ENCODE results near the gene VAV3.

VAV3 gene

GRCh38 chr1:107875689-107876088 lies 89.3 kb downstream of the VAV3 start:
- no peak for TF ChIP-seq CTCF (IDR thresholded peaks at IDR 0.05; ENCODE audit: insufficient read depth, low read length, missing control alignments)
- no peak for DNase-seq (ENCODE audit: low read depth, low spot score)
- no peak overlapping the region for H3K4me3 ChIP-seq (ENCODE audit: low read depth, low read length)
- POLR2A ChIA-PET: no interaction called here
- CTCF ChIA-PET: no interaction called here

DNA sequence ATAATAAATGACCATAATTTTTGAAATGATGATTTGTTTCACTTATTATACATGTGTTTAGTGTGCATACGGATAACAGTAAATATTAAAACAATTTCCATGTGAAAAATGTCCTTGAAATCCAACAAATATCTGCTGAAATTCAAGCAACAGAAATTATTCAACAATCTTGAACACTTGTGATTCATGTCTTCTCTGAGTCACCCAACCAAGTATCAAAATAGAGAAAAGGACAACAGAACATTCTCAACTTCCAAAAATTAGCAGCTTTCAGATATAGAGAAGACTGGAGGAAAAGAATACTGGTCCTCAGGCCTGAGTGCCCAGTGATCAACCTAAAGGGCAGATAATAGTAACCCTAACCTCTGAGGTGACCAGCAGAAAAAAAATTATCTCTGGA lies 90.8 kb downstream of the VAV3 start:
- ChIA-PET CTCF (no interaction called here), POLR2A (no interaction called here)
- DNase-seq (ENCODE audit: low read depth, low spot score): no peak
- TF ChIP-seq CTCF (IDR thresholded peaks at IDR 0.05; ENCODE audit: insufficient read depth, low read length, missing control alignments): no peak
- no peak overlapping the region for H3K4me3 ChIP-seq (ENCODE audit: low read depth, low read length)

- TF ChIP-seq CTCF (IDR thresholded peaks at IDR 0.05; ENCODE audit: insufficient read depth, low read length, missing control alignments): no peak
- ChIA-PET POLR2A (no interaction called here), CTCF (no interaction called here)
- H3K4me3 ChIP-seq (ENCODE audit: low read depth, low read length): no peak overlapping the region
- no peak for DNase-seq (ENCODE audit: low read depth, low spot score)
Observed at GRCh38 chr1:107871687-107872395, 93.1 kb downstream of the VAV3 start.

GRCh38 chr1:107871259-107871658 lies 93.7 kb downstream of the VAV3 start:
- TF ChIP-seq CTCF (IDR thresholded peaks at IDR 0.05; ENCODE audit: insufficient read depth, low read length, missing control alignments): no peak
- ChIA-PET POLR2A (no interaction called here), CTCF (no interaction called here)
- DNase-seq (ENCODE audit: low read depth, low spot score): no peak
- no peak overlapping the region for H3K4me3 ChIP-seq (ENCODE audit: low read depth, low read length)

GRCh38 chr1:107870696-107871095 lies 94.3 kb downstream of the VAV3 start:
- no peak for TF ChIP-seq CTCF (IDR thresholded peaks at IDR 0.05; ENCODE audit: insufficient read depth, low read length, missing control alignments)
- no peak for DNase-seq (ENCODE audit: low read depth, low spot score)
- ChIA-PET POLR2A (no interaction called here), CTCF (no interaction called here)
- no peak overlapping the region for H3K4me3 ChIP-seq (ENCODE audit: low read depth, low read length)

DNA sequence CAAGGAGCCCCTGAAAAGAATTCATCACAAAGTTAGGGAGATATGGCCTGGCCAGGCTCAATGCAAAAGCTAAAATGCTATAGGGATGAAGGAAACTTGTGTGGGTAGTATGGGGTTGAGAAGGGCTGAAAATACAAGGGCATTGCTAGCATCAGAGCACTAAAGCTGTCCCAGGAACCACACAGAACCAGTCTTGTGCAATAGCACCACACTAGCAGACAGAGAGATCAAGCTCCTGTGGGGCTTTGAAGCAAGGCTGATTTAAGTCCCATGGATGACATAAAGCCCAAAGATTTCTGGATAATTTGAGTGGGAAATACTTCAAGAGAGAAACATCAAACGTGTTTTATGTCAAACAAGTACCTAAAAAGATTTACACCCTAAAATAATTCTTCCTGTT lies 97.1 kb downstream of the VAV3 start:
- H3K4me3 ChIP-seq (ENCODE audit: low read depth, low read length): no peak overlapping the region
- TF ChIP-seq CTCF (IDR thresholded peaks at IDR 0.05; ENCODE audit: insufficient read depth, low read length, missing control alignments): no peak
- CTCF ChIA-PET: no interaction called here
- POLR2A ChIA-PET: no interaction called here
- DNase-seq (ENCODE audit: low read depth, low spot score): no peak

Data from AG04449 (cell line).